ENCODE data around the gene RALGPS1.

RALGPS1 gene

DNA sequence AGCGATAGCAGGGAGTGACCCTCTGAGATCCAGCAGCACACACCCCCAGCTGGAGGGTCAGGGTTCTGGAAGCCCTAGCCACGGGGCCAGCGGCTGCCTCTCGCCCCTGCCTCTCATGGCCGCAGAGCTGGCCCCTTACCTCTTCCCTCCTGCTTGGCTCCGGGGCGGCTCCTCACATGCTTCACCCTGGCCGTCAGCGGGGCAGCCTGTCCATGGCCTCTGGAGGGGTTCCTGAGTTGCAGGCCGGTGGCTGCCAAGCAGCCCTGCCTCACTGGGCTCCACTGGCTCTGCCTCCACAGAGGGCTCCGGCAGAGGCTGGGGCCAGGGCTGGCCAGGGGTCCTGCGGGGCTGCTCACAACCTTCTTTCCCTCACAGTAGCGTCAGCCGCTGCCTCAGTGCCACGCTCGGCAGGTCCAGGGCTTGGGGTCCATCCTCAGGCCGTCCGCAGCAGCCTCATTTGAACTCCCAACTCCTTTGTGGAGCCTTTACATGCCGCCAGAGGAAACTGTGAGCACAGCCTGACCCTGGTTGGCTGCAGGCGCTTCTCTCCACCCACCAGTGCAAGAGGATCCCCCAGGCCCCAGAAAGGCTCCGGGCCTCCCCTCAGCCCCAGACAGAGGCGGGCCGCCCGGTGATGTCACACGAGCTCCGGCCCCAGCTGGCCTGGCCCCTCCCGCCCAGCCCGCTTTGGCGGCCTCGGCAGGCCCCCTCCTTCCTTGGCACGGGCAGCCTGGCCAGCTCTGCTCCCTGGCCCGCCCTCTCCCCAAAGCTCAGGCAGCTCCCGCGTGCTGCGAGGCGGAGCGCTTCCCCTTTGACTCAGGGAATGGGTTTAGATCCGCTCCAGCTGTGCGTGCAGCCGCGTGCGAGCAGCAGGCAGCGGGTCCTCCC is 207.8 kb downstream of the RALGPS1 start, which contains the start of gene ANGPTL2 (continued):
- TF ChIP-seq ZNF549 (tag by site-specific recombination; IDR thresholded peaks at IDR 0.05) (no peak), HOXA7 (CRISPR knock-in tag; IDR thresholded peaks at IDR 0.05; ENCODE audit: borderline replicate concordance) (no peak), GLI4 (tag by site-specific recombination; IDR thresholded peaks at IDR 0.05) (no peak), ZNF654 (tag by site-specific recombination; IDR thresholded peaks at IDR 0.05; ENCODE audit: low read depth) (no peak), TCF7L2 (IDR thresholded peaks at IDR 0.05; ENCODE audit: borderline replicate concordance, low read depth, low read length) (no peak), ZNF416 (tag by site-specific recombination; IDR thresholded peaks at IDR 0.05) (no peak), ZNF10 (tag by site-specific recombination; IDR thresholded peaks at IDR 0.05) (no peak), KLF10 (tag by site-specific recombination; IDR thresholded peaks at IDR 0.05) (no peak), ZNF473 (tag by site-specific recombination; IDR thresholded peaks at IDR 0.05) (no peak), ZNF560 (tag by site-specific recombination; IDR thresholded peaks at IDR 0.05; ENCODE audit: borderline replicate concordance) (no peak), SCRT1 (tag by site-specific recombination; IDR thresholded peaks at IDR 0.05; ENCODE audit: borderline replicate concordance) (no peak), ZNF701 (tag by site-specific recombination; IDR thresholded peaks at IDR 0.05) (no peak), ZSCAN23 (tag by site-specific recombination; IDR thresholded peaks at IDR 0.05) (no peak), EGR2 (tag by site-specific recombination; IDR thresholded peaks at IDR 0.05; ENCODE audit: low read depth) (0 out of 2 replicates have a peak, but pooled peaks have one; percentile 22), OSR2 (tag by site-specific recombination; IDR thresholded peaks at IDR 0.05) (no peak), ZBTB20 (tag by site-specific recombination; IDR thresholded peaks at IDR 0.05) (peak; percentile 53; the same call in 1 of the 2 replicates), ZSCAN16 (tag by site-specific recombination; IDR thresholded peaks at IDR 0.05) (no peak), GFI1B (tag by site-specific recombination; IDR thresholded peaks at IDR 0.05) (no peak), ZNF335 (tag by site-specific recombination; conservative IDR thresholded peaks at IDR 0.05) (peak; percentile 64), ZNF596 (tag by site-specific recombination; IDR thresholded peaks at IDR 0.05) (no peak), WT1 (tag by site-specific recombination; IDR thresholded peaks at IDR 0.05) (peak; percentile 33; the same call in 1 of the 2 replicates)
- TF ChIP-seq, protein P1, sequence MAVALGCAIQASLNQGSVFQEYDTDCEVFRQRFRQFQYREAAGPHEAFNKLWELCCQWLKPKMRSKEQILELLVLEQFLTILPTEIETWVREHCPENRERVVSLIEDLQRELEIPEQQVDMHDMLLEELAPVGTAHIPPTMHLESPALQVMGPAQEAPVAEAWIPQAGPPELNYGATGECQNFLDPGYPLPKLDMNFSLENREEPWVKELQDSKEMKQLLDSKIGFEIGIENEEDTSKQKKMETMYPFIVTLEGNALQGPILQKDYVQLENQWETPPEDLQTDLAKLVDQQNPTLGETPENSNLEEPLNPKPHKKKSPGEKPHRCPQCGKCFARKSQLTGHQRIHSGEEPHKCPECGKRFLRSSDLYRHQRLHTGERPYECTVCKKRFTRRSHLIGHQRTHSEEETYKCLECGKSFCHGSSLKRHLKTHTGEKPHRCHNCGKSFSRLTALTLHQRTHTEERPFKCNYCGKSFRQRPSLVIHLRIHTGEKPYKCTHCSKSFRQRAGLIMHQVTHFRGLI (tag by site-specific recombination; IDR thresholded peaks at IDR 0.05), result no peak; the same call in 1 of the 2 replicates
- TF ChIP-seq, protein P2, sequence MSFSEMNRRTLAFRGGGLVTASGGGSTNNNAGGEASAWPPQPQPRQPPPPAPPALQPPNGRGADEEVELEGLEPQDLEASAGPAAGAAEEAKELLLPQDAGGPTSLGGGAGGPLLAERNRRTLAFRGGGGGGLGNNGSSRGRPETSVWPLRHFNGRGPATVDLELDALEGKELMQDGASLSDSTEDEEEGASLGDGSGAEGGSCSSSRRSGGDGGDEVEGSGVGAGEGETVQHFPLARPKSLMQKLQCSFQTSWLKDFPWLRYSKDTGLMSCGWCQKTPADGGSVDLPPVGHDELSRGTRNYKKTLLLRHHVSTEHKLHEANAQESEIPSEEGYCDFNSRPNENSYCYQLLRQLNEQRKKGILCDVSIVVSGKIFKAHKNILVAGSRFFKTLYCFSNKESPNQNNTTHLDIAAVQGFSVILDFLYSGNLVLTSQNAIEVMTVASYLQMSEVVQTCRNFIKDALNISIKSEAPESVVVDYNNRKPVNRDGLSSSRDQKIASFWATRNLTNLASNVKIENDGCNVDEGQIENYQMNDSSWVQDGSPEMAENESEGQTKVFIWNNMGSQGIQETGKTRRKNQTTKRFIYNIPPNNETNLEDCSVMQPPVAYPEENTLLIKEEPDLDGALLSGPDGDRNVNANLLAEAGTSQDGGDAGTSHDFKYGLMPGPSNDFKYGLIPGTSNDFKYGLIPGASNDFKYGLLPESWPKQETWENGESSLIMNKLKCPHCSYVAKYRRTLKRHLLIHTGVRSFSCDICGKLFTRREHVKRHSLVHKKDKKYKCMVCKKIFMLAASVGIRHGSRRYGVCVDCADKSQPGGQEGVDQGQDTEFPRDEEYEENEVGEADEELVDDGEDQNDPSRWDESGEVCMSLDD (tag by site-specific recombination; IDR thresholded peaks at IDR 0.05), result no peak
- TF ChIP-seq, protein P3, sequence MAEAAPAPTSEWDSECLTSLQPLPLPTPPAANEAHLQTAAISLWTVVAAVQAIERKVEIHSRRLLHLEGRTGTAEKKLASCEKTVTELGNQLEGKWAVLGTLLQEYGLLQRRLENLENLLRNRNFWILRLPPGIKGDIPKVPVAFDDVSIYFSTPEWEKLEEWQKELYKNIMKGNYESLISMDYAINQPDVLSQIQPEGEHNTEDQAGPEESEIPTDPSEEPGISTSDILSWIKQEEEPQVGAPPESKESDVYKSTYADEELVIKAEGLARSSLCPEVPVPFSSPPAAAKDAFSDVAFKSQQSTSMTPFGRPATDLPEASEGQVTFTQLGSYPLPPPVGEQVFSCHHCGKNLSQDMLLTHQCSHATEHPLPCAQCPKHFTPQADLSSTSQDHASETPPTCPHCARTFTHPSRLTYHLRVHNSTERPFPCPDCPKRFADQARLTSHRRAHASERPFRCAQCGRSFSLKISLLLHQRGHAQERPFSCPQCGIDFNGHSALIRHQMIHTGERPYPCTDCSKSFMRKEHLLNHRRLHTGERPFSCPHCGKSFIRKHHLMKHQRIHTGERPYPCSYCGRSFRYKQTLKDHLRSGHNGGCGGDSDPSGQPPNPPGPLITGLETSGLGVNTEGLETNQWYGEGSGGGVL (tag by site-specific recombination; IDR thresholded peaks at IDR 0.05), result peak; percentile 38; the same call in 1 of the 2 replicates
- TF ChIP-seq, protein P4, sequence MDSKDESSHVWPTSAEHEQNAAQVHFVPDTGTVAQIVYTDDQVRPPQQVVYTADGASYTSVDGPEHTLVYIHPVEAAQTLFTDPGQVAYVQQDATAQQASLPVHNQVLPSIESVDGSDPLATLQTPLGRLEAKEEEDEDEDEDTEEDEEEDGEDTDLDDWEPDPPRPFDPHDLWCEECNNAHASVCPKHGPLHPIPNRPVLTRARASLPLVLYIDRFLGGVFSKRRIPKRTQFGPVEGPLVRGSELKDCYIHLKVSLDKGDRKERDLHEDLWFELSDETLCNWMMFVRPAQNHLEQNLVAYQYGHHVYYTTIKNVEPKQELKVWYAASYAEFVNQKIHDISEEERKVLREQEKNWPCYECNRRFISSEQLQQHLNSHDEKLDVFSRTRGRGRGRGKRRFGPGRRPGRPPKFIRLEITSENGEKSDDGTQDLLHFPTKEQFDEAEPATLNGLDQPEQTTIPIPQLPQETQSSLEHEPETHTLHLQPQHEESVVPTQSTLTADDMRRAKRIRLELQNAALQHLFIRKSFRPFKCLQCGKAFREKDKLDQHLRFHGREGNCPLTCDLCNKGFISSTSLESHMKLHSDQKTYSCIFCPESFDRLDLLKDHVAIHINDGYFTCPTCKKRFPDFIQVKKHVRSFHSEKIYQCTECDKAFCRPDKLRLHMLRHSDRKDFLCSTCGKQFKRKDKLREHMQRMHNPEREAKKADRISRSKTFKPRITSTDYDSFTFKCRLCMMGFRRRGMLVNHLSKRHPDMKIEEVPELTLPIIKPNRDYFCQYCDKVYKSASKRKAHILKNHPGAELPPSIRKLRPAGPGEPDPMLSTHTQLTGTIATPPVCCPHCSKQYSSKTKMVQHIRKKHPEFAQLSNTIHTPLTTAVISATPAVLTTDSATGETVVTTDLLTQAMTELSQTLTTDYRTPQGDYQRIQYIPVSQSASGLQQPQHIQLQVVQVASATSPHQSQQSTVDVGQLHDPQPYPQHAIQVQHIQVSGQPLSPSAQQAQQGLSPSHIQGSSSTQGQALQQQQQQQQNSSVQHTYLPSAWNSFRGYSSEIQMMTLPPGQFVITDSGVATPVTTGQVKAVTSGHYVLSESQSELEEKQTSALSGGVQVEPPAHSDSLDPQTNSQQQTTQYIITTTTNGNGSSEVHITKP (tag by site-specific recombination; IDR thresholded peaks at IDR 0.05), result peak; percentile 32; the same call in 1 of the 2 replicates
- TF ChIP-seq, protein P5, sequence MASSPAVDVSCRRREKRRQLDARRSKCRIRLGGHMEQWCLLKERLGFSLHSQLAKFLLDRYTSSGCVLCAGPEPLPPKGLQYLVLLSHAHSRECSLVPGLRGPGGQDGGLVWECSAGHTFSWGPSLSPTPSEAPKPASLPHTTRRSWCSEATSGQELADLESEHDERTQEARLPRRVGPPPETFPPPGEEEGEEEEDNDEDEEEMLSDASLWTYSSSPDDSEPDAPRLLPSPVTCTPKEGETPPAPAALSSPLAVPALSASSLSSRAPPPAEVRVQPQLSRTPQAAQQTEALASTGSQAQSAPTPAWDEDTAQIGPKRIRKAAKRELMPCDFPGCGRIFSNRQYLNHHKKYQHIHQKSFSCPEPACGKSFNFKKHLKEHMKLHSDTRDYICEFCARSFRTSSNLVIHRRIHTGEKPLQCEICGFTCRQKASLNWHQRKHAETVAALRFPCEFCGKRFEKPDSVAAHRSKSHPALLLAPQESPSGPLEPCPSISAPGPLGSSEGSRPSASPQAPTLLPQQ (tag by site-specific recombination; IDR thresholded peaks at IDR 0.05), result peak; percentile 59
- TF ChIP-seq, protein P6, sequence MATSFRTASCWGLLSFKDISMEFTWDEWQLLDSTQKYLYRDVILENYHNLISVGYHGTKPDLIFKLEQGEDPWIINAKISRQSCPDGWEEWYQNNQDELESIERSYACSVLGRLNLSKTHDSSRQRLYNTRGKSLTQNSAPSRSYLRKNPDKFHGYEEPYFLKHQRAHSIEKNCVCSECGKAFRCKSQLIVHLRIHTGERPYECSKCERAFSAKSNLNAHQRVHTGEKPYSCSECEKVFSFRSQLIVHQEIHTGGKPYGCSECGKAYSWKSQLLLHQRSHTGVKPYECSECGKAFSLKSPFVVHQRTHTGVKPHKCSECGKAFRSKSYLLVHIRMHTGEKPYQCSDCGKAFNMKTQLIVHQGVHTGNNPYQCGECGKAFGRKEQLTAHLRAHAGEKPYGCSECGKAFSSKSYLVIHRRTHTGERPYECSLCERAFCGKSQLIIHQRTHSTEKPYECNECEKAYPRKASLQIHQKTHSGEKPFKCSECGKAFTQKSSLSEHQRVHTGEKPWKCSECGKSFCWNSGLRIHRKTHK (tag by site-specific recombination; IDR thresholded peaks at IDR 0.05), result no peak
